DMS53 treated with DMSO at 0.1 percent for 48 hours (cell line): ENCODE data around the gene ZDHHC7.

ENCODE experiments used
- DNase-seq: peaks from one replicate; lab custom pipeline; 2025; ENCODE audit not compliant: unreplicated experiment; lab: John Stamatoyannopoulos, UW

ZDHHC7 gene

GRCh38 chr16:84970447-84971127 lies 40.7 kb downstream of the ZDHHC7 start:
- DNase-seq, result peak; percentile 34

DNA sequence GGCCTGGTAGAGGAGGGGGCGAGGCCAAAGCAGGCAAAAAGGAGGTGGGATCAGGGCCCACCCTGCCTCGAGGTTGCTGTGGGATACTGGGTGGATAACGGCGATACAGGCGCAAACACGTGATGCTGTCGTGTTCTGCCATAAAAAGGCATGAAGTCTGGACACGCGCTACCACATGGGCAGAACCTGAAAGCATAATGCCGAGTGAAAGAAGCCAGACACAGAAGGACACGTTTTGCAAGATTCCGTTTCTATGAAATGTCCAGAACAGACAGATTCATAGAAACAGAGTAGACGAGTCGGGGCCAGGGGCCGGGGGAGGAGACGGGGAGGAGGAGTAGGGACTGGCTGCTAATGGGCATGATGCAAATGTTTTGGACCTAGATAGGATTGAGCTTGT lies 43.5 kb downstream of the ZDHHC7 start:
- DNase-seq, result no peak

DNA sequence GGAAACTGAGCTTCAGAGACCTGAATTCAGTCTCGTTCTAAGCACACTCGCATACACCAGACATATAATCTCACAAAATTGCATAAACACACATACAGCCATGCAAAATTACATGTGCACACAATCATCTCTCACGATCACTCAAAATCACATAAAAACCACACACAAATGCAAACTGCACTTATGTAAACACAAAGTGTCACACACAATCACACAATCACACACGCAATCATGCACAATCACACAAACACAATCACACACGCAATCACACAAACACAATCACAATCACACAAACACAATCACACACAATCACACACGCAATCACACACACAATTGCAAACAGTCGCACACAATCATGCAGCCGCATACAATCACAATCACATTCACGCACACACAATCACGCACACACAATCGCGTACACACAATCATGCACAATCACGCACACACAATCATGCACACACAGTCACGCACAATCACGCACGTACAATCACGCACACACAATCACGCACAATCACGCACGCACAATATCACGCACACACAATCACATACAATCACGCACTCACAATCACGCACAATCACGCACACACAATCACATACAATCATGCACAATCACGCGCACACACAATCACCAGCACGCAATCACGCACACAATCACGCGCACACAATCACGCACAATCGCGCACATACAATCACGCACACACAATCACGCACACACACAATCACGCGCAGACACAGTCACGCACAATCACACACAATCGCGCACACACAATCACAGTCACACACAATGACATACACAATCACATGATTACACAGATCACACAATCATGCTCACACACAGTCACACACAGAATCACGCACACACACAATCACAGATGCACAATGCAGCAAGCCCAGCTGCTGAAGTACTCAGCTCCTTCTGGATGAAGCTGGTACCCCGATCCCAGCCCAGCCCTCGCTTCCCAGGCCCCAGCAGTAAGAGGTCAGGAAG lies 45.6 kb downstream of the ZDHHC7 start:
- DNase-seq, result no peak

GRCh38 chr16:84964386-84965128 lies 46.8 kb downstream of the ZDHHC7 start:
- no peak for DNase-seq

DNA sequence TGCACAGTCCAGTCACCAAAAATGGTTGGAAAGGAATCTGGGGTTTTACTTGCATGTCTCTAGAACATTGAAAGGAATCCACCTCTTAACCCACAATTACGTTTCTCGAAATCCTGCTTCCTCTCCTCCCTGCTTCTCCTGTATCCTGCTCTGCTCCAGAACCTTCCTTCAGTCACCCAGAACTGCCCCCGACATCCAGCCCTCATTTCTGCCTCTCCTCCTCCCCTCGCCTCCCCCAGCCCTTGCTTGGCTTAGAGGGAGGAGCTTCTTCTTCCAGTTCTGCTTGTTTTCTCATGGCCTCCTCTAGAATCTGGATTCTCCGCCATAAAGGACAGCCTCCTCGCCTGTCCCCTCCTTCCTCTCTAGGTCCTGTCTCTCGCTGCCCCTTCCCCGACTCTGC lies 48.3 kb downstream of the ZDHHC7 start:
- DNase-seq, result no peak

- no peak for DNase-seq
Measured at GRCh38 chr16:84960942-84961341, 50.4 kb downstream of the ZDHHC7 start.

- DNase-seq, result no peak
Measured at GRCh38 chr16:84959784-84960417, 51.4 kb downstream of the ZDHHC7 start.

GRCh38 chr16:84959045-84959576 lies 52.2 kb downstream of the ZDHHC7 start:
- DNase-seq, result no peak

- no peak for DNase-seq
Measured at GRCh38 chr16:84957792-84958191, 53.5 kb downstream of the ZDHHC7 start.

DNA sequence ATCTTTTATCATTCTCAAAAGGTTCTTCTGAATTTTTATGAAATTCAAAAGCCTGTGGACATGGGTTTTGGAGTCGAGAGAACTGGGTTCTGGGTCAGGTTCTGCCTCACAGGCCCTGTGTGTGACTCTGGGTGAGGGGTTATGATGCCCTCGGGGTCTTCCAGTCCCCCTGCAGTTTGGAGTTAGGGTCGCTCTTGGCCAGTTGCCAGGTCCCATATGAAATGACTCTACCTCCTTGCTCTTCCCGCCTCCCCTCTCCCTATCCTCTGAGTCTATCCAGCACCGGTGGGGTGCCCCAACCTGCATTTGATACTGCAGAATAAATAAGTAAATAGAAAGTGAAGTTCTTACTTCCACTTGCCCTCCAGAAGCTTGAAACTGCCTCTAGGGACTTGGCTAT lies 54.1 kb downstream of the ZDHHC7 start:
- no peak for DNase-seq

DNA sequence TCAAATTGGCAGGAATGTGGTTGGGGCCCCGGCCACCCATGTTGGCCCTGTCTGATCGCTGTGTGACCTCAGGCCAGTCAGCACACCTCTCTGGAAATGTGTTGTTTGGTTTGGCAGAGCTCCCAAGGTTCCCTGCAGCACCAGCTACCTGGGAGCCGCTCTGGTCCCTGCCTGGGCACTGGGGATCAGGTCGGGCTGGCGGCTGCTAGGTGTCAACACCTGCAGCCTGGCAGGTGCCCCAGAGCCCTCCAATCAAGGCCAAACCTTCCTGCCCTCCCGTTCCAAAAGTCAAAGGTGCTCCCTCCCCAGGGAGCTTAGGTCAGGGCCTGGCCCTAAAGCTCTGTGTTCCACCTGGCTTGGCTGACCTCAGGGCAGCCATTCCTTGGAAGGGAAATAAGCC lies 55.9 kb downstream of the ZDHHC7 start:
- no peak for DNase-seq

DNA sequence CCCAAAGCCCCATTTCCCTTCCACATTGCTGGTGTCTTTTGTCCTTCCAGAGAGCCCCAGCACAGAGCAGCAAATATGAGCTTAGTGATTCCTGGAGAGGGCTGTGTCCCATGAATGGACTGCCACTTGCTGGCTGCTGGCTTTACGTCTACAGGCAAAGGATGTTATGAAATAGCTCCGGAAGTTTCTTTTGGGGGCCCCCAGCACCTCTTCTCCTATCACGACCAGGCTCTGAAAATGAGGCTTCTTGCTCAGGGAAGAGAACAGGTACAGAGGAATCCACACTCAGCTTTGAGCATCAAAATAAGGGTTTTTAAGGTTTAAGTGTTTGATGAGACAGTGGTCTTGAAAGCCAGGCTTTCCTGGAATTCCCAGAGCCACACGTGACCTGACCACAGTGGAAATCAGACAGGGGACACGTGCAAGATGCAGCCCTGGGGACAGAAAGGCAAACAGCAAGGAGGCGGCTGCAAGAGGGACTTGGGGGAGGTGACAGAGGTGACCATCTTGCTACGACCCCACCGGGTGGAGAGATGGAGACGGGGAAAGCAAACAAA lies 58.1 kb downstream of the ZDHHC7 start:
- DNase-seq, result no peak

DNA sequence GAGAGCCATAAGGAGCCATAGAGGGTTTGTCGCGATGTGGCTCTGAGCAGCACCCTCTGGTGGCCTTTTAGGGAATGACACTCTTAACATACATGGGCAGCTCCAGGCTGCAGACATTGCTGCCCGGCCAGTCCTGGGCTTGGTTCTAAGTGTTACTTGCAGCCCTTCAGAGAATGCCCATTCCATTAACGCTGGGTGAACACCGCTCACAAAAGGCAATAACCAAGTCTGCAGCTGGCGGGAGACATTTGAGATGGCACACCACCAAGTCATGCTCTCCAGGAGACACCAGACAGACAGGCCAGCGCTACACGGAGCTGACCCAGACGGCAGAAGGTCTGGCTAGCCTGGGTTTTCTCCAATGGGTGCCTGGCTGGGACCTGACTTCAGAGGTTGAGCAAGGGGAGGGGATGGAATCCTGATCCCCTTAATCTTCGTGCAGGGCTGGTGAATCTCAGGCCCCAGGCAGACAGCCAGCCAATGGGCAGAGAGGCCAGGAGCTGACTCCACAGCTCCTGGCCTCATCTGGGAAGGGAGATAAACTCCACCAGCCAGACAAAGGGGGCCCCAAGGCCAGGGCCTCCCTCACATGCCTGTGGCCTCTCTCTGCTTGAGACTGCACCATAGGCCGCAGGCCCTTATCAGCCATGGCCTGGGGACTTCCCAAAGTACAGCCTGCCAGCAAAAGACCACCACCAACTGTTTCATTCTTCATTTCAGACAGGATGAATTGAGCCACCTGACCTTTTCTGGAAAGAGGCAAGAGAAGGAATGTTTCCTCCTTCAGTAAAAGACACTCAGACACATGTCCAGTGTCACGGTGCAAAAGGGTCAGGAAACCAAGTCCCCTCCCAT lies 58.8 kb downstream of the ZDHHC7 start:
- peak; percentile 64 for DNase-seq

GRCh38 chr16:84950906-84951305 lies 60.4 kb downstream of the ZDHHC7 start:
- no peak for DNase-seq

DNA sequence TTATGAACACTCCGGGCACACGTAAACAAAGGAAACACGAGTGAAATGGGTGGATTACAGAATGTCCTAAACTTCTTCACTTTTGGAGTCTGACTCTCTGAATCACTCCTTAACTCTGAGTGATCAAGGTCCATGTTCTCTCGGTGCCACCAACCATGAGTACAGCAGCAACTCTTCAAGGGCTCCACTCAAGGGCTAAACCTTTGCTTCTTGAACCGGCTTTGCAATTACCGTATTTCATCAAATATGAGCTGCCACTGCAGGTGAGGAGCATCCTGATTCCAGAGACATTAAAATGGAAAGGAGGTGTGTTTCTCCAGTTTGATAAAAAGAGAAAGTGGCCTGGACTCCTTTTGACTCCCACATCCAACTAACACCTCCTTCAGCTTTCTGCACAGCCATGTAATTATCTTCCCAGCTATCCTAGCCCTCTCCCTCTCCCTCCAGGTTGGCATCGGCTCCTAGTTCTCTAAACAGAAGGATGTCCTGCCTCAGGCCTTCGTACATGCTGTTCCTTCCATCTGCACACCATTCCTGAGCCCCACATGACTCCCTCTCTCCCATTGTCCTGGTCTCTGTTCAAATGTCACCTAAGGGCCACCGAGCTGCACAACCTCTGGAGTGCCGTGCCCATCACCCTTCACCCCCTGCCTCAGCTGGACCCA lies 61.4 kb downstream of the ZDHHC7 start:
- DNase-seq, result no peak

- DNase-seq, result no peak
Measured at GRCh38 chr16:84948851-84949610, 62.3 kb downstream of the ZDHHC7 start.

DNA sequence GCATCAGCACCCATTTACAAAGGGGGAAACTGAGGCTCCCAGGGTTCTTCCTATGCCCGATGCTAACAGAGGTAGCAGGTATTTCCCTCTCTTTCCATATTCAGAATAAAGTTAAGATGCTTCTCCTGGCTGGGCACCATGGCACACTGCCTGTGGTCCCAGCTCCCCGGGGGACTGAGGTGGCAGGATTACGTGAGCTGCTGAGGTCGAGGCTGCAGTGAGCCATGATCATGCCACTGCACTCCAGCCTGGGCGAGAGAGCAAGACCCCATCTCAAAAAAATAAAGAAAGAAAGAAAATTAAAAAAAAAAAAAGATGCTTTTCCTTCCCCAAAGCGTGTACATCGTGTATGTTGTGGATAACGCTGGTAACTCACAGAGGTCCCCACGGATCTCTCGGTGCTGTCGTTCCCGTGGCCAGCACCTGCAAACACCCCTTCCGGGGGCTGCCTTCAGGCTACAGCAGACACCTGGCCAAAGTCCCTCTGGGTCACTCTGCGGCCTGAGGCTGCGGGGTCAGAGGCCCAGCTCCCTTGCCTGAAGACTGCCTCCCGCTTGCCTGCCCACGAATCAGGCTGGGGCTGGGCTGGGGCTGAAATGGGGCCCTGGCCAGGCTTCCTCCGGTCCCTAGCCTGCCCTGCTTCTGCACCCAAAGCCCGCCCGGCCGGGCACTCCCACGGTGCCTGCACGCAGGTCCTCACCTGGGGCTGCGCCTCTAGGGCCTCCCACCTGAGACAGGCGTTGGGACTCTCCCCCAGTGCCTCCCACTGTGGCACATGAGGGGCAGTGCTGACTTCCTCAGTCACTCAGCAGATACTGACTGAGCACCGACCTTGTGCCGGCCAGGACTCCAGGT lies 63.1 kb downstream of the ZDHHC7 start:
- DNase-seq, result no peak
